GM21423 (cell line): ENCODE measurements around the gene SCAMP4.

ENCODE experiments used
- ATAC-seq: cut with Tn5 transposase; IDR thresholded peaks from one replicate; pipeline ENCODE4 v1.9.1; 2021; ENCODE audit warnings: mild to moderate bottlenecking, moderate library complexity; ENCODE audit not compliant: unreplicated experiment

The SCAMP4 gene

DNA sequence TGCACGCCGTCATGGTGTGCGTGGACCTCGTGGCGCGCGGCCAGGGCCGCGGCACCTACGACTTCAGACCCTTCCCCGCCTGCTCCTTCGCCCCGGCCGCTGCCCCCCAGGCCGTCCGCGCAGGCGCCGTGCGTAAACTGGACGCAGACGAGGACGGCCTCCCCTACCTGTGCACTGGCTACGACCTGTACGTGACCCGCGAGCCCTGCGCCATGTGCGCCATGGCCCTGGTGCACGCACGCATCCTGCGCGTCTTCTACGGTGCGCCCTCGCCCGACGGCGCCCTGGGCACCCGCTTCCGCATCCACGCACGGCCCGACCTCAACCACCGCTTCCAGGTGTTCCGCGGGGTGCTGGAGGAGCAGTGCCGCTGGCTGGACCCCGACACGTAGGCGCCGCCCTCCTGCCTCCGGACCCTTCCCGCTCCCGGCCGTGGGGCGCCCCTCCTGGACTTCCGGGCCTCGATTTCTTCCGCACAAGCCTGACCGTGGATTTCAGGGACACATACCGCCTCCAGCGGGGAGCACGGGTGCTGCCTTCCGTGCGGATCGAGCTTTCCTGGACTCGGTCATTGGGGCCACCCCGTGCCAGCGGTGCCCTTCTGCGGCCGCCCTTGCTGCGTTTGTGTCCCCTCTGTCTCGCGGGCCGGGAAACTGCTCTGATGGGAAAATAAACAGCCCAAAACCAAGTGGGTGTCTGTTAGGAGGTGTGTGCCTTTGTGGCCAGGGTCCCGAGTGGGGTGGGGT lies 7.7 kb downstream of the SCAMP4 start:
- ATAC-seq: no peak

DNA sequence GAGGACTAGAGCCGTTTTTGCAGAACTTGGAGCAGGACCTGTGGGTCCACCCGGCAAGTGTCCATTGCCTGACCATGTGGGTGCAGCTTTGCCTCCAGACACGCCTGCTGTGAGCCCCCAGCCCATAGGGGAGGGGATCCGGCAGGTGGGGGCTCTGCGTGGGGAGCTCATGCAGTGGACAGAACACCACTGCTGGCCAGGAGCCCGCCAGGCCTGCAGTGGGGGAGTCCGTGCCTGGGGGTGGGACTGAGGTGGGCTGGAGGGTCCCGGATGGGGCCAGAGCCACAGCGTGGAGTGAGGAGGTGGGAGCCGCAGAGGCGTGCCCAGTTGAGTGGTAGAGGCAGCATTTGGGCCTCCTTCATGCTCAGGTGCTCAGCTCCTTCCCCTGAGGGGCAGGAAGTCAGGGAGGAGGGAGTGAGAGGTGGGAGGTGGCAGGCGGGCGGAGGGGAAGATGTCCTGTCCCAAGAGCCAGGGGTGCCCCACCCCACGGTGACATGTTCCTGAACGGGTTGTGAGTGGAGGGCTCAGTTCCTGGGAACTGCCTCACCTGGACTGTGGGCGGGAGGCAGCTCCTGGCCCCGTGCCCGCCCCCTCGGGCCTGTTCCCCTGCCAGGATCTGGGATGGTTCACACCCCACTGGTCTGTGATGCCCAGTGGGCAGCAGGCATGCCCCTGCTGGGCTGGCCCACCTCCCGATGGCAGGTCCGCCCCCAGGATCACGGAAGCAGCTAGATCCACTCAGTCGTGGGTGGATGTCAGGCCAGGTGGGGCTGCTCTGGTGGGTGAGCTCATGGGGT lies 8.8 kb downstream of the SCAMP4 start:
- ATAC-seq: no peak

DNA sequence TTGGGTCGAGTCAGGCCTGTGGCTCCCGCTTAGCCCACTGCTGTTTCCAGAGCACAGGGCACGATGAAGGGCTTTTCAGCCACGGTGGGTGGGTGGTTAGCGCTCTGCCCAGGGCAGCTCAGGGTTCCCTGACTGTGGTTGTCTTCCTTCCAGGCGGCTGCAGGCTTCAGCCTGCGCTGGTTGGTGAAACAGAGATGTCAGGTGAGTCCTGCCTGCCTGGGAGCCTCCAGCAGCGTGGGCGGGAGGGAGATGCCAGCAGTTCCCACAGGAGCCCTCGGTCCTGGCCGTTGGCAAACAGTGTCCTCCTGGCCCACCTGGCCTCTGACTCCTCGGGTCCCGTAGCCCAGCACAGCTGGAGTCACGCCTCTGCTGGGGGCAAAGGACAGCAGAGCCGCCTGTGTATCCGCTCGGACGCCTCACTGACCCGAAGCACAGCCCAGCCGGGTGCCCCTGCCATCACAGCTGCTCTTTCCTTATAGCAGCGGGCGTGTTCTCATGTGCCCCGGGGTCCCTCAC lies 9.7 kb downstream of the SCAMP4 start:
- no peak for ATAC-seq

DNA sequence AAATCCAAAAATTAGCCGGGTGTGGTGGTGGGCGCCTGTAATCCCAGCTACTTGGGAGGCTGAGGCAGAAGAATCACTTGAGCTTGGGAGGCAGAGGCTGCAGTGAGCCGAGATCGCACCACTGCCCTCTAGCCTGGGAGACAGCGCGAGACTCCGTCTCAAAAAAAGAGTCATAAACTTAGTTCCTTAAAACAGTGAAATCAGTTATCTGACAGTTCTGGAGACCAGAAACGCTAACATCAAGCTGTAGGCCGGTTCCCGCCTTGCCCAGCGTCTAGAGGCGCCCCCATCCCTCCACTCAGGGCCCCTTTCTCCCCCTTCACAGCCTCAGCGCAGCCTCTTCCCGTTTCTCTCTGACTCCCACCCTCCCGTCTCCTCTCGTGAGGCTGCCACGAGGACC lies 11.9 kb downstream of the SCAMP4 start:
- ATAC-seq: no peak

DNA sequence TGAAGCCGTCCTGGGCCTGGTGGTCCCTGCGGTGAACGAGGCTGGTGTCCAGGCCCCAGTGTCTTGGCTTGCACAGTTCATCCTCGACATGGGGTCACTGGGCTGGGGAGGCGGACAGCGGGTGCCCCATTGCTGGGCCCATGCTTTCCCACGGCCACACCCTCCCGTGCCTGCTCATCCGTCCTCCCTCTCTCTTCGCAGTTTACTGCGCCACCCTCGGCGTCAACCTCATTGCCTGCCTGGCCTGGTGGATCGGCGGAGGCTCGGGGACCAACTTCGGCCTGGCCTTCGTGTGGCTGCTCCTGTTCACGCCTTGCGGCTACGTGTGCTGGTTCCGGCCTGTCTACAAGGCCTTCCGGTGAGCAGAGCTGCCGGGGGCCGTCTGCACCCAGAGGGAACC lies 12.7 kb downstream of the SCAMP4 start:
- ATAC-seq: no peak

DNA sequence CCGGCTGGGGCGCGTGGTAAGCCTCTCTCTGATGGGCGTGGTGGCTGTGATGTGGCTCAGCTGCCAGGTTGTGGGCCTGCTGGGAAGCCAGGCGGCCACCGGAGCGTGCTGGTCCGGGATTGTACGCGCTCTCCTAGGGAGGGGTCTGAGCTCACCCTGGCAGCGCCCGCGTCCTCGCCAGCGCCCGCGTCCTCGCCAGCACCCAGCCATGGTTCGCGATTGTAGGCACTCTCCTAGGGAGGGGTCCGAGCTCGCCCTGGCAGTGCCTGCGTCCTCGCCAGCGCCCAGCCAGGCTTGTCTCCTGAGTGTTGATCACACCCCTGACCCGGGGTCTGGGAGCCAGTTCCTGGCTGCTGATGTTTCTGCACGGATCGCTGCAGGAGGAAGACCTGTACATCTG lies 13.8 kb downstream of the SCAMP4 start:
- ATAC-seq: no peak

DNA sequence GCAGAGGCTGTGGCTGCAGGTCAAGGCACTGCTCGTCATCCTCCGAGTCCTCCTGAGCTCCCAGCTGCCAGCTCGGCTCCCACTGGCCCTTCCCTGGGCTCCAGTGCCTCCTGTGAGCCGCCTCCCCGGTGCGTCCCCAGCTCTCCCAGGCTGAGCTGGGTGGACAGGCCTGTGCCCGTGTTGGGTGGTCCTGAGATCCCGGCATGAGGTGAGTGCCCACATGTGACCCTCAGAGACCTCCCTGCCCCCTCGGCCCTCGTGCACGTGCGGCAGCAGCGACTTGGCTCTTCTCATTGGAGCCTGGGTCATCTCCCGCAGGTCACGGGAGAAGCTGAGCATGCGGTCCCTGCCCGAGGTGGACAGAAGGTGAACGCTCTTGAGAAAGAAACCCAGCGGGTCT lies 15.4 kb downstream of the SCAMP4 start:
- no peak for ATAC-seq

DNA sequence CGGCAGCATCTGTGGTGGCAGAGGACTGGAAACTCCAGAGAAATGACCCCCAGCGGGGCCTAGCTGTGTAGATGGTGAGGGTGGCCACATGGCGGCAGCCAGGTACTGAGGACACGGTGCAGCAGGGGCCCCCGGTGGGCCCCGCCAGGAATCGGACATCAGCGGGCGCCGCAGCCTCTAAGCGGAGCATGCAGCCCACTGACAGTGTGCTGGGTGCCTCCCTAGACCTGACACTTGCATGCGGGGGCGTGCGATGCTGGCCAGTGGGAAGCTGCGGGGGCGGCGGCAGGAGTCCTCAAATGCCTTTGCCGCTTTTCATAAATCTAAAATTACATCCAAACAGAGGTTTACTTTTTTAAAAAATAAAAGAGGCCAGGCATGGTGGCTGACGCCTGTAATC lies 16.1 kb downstream of the SCAMP4 start:
- ATAC-seq: no peak

DNA sequence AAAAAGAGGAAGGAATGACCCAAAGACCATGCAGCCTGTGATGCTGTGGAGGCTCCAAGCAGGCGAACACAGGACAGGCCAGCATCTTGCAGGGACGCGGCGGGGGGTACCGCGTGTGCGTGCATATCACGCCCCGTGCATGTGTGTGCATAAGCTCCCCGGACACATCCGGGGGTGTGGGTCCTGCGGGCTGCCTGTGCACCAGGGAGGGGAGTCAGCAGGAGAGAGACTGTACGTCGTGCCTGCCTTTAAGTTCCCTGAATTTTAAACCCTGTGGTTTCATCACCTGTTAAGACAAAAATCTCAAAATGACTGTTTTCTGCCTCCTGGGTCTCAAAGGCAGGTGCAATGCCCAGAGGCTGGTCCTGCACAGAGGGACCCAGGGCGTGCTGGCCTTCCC lies 16.6 kb downstream of the SCAMP4 start:
- ATAC-seq: no peak

DNA sequence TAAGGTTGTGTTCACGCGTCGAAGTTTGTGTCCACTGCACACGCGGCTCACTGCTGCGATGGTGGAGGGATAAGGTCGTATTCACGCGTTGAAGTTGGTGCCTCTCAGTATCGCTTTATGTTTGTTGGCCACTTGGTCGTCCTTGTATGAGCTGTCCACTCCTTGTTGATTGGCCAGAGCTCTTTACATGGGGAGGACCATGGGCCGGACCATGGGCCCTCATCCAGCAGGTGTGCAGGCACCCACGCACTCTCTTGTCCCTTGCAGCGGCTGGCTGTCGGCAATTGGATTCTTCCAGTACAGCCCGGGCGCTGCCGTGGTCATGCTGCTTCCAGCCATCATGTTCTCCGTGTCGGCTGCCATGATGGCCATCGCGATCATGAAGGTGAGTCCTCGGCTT lies 17.6 kb downstream of the SCAMP4 start:
- no peak for ATAC-seq

DNA sequence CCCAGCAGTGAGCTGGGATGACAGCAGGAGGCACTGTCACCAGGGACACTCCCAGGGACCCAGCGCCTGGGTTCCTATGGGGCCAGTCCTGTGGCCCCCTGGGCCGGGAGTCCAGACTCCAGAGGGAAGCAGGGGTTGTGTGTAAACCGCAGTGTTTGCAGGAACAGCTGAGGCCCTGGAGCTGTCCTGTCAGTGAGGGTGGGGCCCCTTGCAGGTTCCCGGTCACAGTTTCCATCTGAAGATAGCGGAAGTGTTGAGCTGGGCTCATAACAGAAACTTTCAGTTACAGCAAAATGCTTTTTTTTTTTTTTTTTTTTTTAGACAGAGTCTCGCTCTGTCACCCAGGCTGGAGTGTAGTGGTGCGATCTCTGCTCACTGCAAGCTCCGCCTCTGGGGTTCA lies 18.1 kb downstream of the SCAMP4 start:
- no peak for ATAC-seq

DNA sequence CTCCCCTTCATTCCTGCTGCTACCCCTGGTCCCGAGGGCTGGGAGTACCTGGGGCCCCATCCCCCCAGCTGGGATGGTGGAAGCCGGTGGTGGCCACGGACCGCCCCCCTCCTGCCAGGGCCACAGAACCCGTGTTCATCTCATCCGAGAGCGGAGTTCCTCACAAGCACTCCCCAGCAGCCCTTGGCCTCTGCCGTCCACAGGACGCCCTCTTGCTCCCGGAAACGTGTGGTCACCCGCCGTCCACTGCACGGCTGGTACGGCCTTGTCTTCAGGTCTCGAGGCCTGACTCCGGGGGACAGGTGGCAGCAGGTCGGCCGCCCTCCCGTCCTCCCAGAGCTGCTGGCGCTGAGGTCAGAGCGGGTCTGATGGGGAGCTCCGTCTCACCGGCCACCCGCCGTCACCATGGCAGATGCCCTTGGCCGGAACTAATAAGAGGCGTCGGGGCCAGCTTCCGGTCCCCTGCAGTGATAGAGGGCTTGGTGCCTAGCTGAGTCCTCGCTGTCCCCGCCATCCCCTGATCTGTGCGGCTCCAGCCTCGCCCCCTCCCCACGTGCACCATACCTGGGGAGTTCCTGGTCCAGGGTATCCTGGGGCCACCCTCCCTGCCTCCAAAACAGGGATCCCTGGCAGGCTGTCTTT lies 19.2 kb downstream of the SCAMP4 start:
- no peak for ATAC-seq

DNA sequence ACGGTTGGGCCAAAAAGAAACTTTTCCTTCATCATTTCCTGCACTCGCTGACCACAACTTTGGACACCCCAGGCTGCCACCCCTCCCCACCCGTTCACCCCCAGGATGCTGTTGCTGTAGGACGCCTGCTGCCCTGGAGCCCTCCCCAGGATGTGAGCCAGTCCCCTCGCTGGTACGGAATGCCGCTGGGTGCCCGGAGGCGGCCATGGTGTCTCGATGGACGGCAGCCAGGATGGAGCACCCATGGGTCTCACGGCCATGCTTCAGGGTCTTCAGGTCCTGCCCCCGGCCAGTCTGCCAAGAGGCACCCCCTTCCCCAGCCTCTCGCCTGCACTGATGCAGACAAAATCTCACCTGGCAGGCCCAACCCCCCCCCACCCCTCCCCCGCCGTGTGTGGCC lies 20.3 kb downstream of the SCAMP4 start:
- no peak for ATAC-seq

DNA sequence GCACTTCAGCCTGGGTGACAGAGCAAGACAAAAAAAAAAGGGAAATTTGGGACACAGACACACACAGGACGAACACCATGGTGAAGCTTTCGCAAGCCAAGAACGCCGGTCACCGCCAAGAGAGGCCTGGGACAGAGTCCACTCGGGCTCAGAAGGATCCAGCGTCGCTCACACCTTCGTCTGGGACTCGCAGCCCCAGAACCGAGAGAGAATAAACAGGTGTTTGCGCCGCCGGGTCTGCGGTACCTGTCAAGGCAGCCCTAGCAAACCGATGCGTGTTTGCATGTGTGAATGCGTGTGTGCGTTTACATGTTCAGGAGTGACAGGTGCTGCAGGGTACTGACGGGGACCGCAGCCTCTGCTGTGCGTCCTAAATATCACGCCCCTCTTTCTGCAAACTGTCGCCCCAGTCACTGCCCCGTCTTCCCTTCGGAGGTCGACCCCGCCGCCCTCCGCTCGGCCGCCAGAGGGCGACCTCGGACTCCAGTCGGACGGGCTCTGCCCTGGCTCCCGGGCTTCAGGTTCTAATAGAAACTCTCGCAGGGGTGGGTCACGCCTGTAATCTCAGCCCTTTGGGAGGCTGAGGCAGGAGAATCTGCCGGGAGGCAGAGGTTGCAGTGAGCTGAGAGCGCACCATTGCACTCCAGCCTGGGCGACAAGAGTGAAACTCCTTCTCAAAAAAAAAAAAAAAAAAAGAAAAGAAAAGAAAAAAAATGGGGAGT lies 24.0 kb downstream of the SCAMP4 start:
- peak; percentile 62 for ATAC-seq

DNA sequence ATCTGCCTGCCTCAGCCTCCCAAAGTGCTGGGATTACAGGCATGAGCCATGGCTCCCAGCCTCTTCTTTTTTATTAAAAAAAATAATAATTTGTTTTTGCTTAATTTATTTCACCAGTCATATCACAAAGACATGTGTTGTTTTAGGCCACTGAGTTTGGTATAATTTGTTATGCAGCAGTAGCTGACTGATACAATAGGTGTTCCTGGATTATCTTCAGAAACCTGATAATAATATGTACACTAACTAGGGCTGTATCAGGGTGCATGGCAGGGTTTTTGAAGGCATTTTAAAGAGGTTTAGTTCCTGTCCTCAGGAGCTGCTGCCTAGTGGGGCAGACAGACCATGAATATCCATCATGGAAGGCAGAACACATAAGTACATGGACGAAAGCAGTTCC lies 26.2 kb downstream of the SCAMP4 start:
- ATAC-seq: no peak

DNA sequence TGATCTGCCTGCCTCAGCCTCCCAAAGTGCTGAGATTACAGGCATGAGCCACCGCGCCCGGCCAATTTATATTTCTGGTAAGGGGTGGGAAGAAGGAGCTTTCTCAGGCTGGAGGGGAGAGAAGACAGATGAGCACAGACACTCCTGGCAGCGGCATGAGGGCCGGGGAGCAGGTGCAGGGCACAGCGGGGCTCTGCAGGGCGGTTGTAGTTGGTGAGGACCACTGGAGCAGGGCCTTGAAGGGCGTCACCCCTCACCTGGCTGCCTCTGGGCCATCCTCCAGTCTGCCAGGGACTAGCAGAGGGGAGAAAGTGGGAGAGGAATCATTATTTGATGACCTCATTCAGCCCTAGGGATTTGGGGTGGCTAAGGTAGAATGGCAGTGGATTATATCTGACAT lies 27.2 kb downstream of the SCAMP4 start:
- no peak for ATAC-seq

DNA sequence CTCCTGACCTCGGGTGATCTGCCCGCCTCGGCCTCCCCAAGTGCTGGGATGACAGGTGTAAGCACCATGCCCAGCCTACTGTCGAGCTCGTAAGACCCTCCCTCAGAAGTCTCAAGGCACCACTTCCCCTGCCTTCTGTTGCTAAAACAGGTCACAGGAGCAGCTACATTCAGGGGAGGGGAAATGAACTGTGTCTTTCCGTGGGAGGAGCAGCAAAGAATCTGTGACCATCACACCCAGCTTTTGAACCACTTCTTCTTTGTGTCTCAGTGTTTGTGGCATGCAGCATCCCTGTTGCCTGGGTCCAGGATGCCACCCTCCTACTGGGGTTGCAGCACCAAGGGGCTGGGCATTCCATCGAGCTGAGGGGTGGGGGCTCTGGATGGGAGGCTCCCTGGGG lies 28.0 kb downstream of the SCAMP4 start:
- no peak for ATAC-seq

DNA sequence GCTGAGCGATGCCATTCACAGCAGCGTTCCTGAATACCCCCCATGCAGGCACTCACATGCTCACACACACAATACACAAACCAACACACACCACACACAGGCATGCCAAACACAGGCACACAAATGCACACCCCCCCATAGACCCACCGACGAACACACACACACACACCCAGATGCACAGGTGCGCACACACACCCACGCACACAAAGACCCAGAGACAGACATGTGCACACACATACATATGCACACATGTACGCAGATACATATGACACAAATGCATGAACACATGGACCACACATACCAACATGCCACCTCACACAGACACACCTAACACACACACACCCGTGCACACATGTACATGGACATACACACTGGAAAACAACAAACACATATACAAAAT lies 28.7 kb downstream of the SCAMP4 start:
- ATAC-seq: no peak

DNA sequence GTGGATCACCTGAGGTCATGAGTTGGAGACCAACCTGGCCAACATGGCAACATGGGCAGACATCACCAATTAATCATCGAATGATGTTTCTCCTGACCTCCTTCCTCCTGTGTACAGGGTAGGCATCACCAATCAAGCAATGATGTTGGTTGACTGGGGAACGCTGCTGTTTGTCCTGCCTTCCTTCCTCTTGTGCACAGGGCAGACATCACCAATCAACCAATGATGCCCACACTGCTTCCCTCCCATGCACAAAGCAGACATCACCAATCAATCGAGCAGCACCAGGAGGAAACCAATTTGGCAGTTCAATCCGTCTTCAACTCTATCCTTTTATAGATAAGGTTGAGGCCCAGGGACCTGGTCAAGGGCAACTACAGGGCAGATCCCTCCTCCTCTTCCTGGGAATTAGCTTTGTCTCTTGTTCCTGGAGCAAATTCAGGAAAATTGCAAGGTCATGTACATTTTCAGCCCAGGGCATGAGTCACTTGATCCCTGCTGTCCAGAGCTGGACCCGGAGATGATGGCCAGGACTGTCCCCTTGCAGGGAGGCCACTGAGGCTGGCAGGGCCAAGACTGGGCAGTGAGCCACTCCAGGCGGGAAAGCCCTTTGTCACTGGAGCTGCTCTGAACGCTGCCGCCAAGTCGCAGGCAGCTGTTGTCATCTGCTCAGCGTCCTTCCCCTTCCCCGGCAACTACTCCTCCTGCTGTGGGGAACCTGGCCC lies 30.4 kb downstream of the SCAMP4 start:
- no peak for ATAC-seq

DNA sequence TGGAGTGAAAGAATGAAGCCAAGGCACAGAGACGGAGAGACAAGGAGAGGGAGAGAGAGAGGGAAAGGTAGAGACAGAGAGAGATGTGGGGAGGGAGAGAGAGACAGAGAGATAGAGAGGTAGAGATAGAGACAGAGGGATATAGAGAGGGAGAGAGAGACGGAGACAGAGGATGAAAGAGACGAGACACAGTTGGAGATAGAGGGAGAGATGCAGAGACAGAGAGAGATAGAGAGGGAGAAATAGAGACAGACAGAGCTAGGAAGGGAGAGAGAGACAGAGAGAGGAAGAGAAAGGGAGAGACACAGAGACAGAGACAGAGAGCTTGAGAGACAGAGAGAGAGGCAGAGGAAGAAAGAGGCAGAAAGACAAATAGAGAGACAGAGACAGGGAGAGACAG lies 31.2 kb downstream of the SCAMP4 start:
- no peak for ATAC-seq
